Stomach (tissue), 9 donors: ENCODE results near the gene USP34. TPM values are rescaled to one million over a fixed set of nuclear protein-coding genes. Genes with fewer than 3 reads are reported as not detected.

Experiments
- DNase-seq, 2 donors: peaks; one replicate each; pipeline versions ENCODE4 v3.0.0 to v3.0.0-alpha.2; 2013 to 2019
- H3K27ac ChIP-seq, 5 donors: fragments of 200-600 bp in 4 of 5; sonication (generic) in 4 of 5; one replicate each; pipeline ENCODE4 v1.5.1; 2013 to 2019; ENCODE audit warnings: mild to moderate bottlenecking in 1 of 5, moderate library complexity in 1 of 5
- H3K27me3 ChIP-seq, 3 donors: fragments of 200-600 bp; sonication (generic); one replicate each; pipeline ENCODE4 v1.5.1; 2017 to 2019; ENCODE audit warnings: mixed run types in 1 of 3
- H3K36me3 ChIP-seq, 4 donors: fragments of 200-600 bp; sonication (generic); 1 replicate in 3 of 4; 2 replicates in 1 of 4; pipeline ENCODE4 v1.5.1; 2016 to 2019
- H3K4me1 ChIP-seq, 4 donors: fragments of 200-600 bp; sonication (generic); one replicate each; pipeline ENCODE4 v1.5.1; 2016 to 2019
- H3K4me3 ChIP-seq, 4 donors: fragments of 200-600 bp; sonication (generic) in 3 of 4; one replicate each; pipeline ENCODE4 v1.5.1; 2016 to 2019; ENCODE audit warnings: mild to moderate bottlenecking in 1 of 4
- H3K9me3 ChIP-seq, 4 donors: fragments of 200-600 bp; sonication (generic); one replicate each; pipeline ENCODE4 v1.5.1; 2016 to 2019
- EP300 ChIP-seq: sonication (generic); formaldehyde crosslinking; IDR thresholded peaks from one replicate; pipeline ENCODE4 v1.6.1; 2017; ENCODE audit warnings: antibody characterized with exemption
- POLR2A ChIP-seq, 4 donors: fragments of 450-650 bp; IDR thresholded peaks; one replicate each; pipeline ENCODE4 v1.6.1; 2016; ENCODE audit warnings: antibody characterized with exemption in 4 of 4, control low read depth in 2 of 4, mild to moderate bottlenecking in 1 of 4, moderate library complexity in 1 of 4
- POLR2AphosphoS5 ChIP-seq, 3 donors: sonication (generic); formaldehyde crosslinking; IDR thresholded peaks; one replicate each; pipeline ENCODE4 v1.6.1; 2016; ENCODE audit warnings: antibody characterized with exemption in 3 of 3
- whole genome bisulfite sequencing, 5 donors: extraction: QIAGEN DNeasy Blood & Tissue Kit in 3 of 5; methylation state at CpG; one replicate each; pipeline versions ENCODE4 v1.1.5 to v1.1.7; 2013 to 2018; 5-methylcytosine and 5-hydroxymethylcytosine counted together
- intact Hi-C: fragments of 100-400 bp; cut with DNase I; formaldehyde crosslinking; loops from one replicate; pipeline ENCODE4 v1.15.1; 2023; ENCODE audit warnings: low total_unique reads
- polyA plus RNA-seq, 3 donors: library from polyadenylated mRNA; stranded (reverse); fragments of 200-250 nt; gene quantifications; one replicate each; pipeline ENCODE4 v1.2.3, GENCODE V29; 2013
- total RNA-seq, 5 donors: library from RNA; depleted of rRNA; stranded (reverse); fragments of >200 nt; gene quantifications; one replicate each; pipeline versions ENCODE4 v1.1.0 to v1.2.3, GENCODE V29; 2014 to 2016
- TF ChIP-seq, protein P1 (sequence below), 7 experiments: fragments of 450-650 bp in 4 of 7; fragments of 200-600 bp in 3 of 7; sonication (generic) in 3 of 7; IDR thresholded peaks; one replicate each; pipeline ENCODE4 v1.5.1; 2016 to 2019; ENCODE audit warnings: antibody characterized with exemption in 7 of 7, control low read depth in 2 of 7, mild to moderate bottlenecking in 1 of 7
- donor health status: healthy with polysubstance abuse.
- donor health status: Bipolar disorder and iron deficiency.
- donor health status: healthy.

The USP34 gene
- total and polyA plus RNA-seq, 8 donors, result 21.1 to 300 (median 73.2) TPM

DNA sequence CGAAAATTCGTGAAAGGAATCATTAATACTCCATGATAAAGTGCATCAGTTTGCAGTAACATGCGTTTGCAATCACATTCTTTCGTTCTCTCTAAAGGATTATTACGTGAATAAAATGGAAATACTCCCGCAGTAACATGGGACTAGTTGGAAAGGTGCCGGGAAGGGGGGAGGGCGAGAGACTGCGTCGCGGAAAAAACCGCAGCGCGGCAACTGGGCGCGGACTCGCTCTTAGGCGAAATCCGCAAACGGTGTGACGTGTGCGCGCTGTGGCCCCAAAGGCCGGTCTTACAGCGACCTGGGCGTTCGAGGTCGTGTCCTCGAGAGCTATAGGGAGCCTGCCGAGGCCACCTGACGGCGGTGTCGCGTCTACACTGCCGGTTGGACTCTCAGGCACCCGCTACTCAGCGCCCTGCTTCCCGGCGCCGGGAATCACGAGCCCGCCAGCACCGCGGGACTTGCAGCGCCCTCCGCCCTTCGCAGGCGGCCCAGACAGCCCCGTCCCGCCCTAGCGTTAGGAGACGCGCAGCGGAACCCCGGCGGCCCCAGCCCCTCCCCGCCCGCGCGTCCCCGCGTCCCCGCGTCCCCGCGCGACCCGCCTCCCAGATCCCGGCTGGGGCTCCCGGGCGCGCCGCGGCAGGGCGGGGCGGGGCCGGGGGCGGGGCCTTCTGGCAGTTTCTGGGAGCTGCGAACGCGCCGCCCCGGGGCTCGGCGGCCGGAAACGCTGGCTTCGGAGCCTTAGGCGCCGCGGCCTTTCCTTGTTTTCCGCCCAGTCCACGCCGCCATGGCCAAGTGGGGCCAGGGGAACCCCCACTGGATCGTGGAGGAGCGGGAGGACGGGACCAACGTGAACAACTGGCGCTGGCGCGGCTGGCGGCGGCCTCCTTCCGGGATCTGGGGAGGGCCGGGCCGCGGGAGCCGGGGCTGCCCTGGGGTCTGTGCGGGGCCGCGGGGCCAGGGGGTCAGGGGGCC lies 293.8 kb downstream of the USP34 start:
- Histone ChIP-seq H3K27me3 (no peaks in the 10 kb centered on the region), H3K27ac (peak overlapping the region; percentile 94 to 100 (median 99)), H3K9me3 (no peaks in the 10 kb centered on the region), H3K4me1 (peaks cover 41 to 57% (median 48%) of the 10 kb centered on the region in 4 donors), H3K36me3 (peaks cover 14 to 22% (median 17%) of the 10 kb centered on the region in 4 donors), H3K4me3 (peak overlapping the region; percentile 71 to 87 (median 74))
- DNase-seq, result peak; percentile 96 to 98
- 0 to 1% (median 0%) methylated on average over 34 to 111 of the region's 111 CpGs for WGBS, 5 donors
- intact Hi-C loops, result no loop called here
- TF ChIP-seq POLR2A (IDR thresholded peaks at IDR 0.05) (peak in 2 of 4 donors; percentile 22 to 81), POLR2AphosphoS5 (IDR thresholded peaks at IDR 0.05) (peak; percentile 65 to 87 (median 85)), EP300 (no peak)
- TF ChIP-seq, protein P1, sequence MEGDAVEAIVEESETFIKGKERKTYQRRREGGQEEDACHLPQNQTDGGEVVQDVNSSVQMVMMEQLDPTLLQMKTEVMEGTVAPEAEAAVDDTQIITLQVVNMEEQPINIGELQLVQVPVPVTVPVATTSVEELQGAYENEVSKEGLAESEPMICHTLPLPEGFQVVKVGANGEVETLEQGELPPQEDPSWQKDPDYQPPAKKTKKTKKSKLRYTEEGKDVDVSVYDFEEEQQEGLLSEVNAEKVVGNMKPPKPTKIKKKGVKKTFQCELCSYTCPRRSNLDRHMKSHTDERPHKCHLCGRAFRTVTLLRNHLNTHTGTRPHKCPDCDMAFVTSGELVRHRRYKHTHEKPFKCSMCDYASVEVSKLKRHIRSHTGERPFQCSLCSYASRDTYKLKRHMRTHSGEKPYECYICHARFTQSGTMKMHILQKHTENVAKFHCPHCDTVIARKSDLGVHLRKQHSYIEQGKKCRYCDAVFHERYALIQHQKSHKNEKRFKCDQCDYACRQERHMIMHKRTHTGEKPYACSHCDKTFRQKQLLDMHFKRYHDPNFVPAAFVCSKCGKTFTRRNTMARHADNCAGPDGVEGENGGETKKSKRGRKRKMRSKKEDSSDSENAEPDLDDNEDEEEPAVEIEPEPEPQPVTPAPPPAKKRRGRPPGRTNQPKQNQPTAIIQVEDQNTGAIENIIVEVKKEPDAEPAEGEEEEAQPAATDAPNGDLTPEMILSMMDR (IDR thresholded peaks at IDR 0.05), result no peak

DNA sequence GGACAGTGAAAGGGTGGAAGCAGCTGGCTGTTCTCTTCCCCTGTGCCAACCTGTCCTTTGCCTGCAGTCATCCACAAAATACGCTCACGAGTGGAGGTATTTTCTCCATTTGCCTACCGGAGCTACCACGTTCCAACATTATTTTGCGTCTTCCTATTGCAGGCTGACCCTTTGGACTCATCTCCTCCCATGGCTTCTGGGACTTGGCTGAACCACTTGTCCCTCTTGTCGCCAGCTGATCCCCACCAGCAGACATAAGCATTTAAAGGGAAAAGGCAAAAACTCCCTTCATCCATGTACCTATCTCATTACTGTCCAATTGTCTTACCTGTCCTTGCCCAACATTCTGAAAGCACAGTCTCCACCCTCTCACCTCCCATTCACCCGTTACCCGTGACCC lies 295.9 kb downstream of the USP34 start:
- H3K9me3 ChIP-seq, result no peaks in the 10 kb centered on the region
- intact Hi-C loops, result no loop called here
- H3K27ac ChIP-seq, result no peak overlapping the region
- 84 to 92% (median 88%) methylated on average over 8 of the region's 8 CpGs for WGBS, 5 donors
- peaks cover 21 to 37% (median 29%) of the 10 kb centered on the region in 4 donors for H3K4me1 ChIP-seq
- peaks cover 0 to 3% (median under 1%) of the 10 kb centered on the region in 4 donors for H3K36me3 ChIP-seq
- H3K4me3 ChIP-seq, result no peak overlapping the region
- no peaks in the 10 kb centered on the region for H3K27me3 ChIP-seq
- no peak for TF ChIP-seq POLR2AphosphoS5 (IDR thresholded peaks at IDR 0.05)
- TF ChIP-seq EP300, result no peak
- no peak for TF ChIP-seq POLR2A (IDR thresholded peaks at IDR 0.05)
- TF ChIP-seq, protein P1 (IDR thresholded peaks at IDR 0.05), result no peak
- DNase-seq, result no peak

DNA sequence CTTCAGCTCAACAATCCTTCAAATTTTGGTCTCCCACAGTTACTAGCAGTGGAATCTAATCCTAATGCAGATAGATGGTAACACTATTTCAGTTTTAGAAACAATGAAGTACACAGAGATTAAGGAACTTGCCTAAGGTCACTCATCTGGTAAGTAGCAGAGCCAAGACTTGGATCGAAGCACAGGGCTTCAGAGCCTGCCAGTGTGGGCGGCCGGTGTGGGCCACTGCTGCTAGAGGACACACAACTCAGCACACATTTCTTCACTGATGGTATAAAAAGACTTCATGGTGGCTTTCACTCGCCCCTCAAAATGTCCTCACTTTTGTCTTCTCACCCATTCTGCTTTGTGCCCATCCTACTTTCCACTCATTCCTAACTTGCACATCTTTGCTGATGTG lies 297.8 kb downstream of the USP34 start:
- H3K36me3 ChIP-seq, result no peaks in the 10 kb centered on the region
- no peaks in the 10 kb centered on the region for H3K9me3 ChIP-seq
- no peak overlapping the region for H3K4me3 ChIP-seq
- TF ChIP-seq POLR2AphosphoS5 (IDR thresholded peaks at IDR 0.05) (no peak), EP300 (no peak), POLR2A (IDR thresholded peaks at IDR 0.05) (no peak)
- TF ChIP-seq, protein P1 (IDR thresholded peaks at IDR 0.05), result no peak
- intact Hi-C loops, result no loop called here
- WGBS, 5 donors, result 58 to 75% (median 72%) methylated on average over 4 of the region's 4 CpGs
- peaks cover 2 to 18% (median 9%) of the 10 kb centered on the region in 4 donors for H3K4me1 ChIP-seq
- H3K27ac ChIP-seq, result no peak overlapping the region
- DNase-seq, result no peak
- no peaks in the 10 kb centered on the region for H3K27me3 ChIP-seq

DNA sequence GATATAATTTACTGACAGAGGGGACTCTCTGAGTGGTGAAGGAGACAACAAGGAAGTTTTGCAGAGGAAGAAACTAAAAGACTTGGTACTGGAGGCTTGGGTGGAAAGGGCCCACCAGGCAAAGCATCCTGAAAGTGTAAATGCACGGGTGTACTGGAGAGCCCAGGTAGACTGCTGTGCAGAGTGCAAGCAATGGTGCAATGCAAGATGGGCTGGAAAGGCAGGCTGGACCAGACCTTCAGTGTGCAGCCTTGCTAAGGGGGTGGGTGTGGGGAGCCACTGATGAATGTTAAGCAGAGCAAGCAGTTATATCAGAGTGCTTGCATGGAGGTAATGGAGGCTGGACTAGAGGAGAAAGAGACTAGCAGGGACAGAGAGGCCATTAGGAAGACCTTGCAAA lies 298.2 kb downstream of the USP34 start:
- peaks cover 0 to under 1% (median under 1%) of the 10 kb centered on the region in 4 donors for H3K36me3 ChIP-seq
- intact Hi-C loops, result no loop called here
- H3K27ac ChIP-seq, result no peak overlapping the region
- no peak for TF ChIP-seq POLR2A (IDR thresholded peaks at IDR 0.05)
- no peak for TF ChIP-seq POLR2AphosphoS5 (IDR thresholded peaks at IDR 0.05)
- TF ChIP-seq EP300, result no peak
- TF ChIP-seq, protein P1 (IDR thresholded peaks at IDR 0.05), result no peak
- WGBS, 5 donors, result 56 to 80% (median 59%) methylated on average over 1 of the region's 1 CpG
- no peaks in the 10 kb centered on the region for H3K27me3 ChIP-seq
- H3K4me1 ChIP-seq, result peaks cover 0 to 15% (median 6%) of the 10 kb centered on the region in 4 donors
- H3K9me3 ChIP-seq, result no peaks in the 10 kb centered on the region
- DNase-seq, result no peak
- H3K4me3 ChIP-seq, result no peak overlapping the region
